Esophagus squamous epithelium (tissue), 4 donors: ENCODE measurements around the gene MC4R.

Experiments used
- CTCF ChIP-seq, 6 experiments: fragments of 450-650 bp in 4 of 6; fragments of 200-600 bp in 2 of 6; sonication (generic) in 2 of 6; IDR thresholded peaks; one replicate each; pipeline ENCODE4 v1.5.1; 2016 to 2019; ENCODE audit warnings: antibody characterized with exemption in 6 of 6, mild to moderate bottlenecking in 4 of 6, moderate library complexity in 4 of 6
- POLR2A ChIP-seq, 4 donors: fragments of 450-650 bp; IDR thresholded peaks; one replicate each; pipeline ENCODE4 v1.6.1; 2017; ENCODE audit warnings: antibody characterized with exemption in 4 of 4, mild to moderate bottlenecking in 4 of 4, moderate library complexity in 3 of 4

GRCh38 chr18:60401346-60401745 is 28.8 kb upstream of the MC4R start:
- TF ChIP-seq CTCF (IDR thresholded peaks at IDR 0.05) (no peak), POLR2A (IDR thresholded peaks at IDR 0.05) (no peak)
